OCI-LY1 (cell line): Measurements from ENCODE around the gene EYA3.

ENCODE experiments used
- EZH2 ChIP-seq: fragments of 200-600 bp; sonication (generic), shearing (Covaris generic); IDR thresholded peaks from 2 replicates; pipeline ENCODE4 v1.8.0; 2017; ENCODE audit warnings: borderline replicate concordance, mixed run types, mild to moderate bottlenecking, antibody characterized with exemption, low read length, moderate library complexity, mixed read lengths
- TF ChIP-seq, protein P1 (sequence below): fragments of 200-600 bp; sonication (generic), shearing (Covaris generic); IDR thresholded peaks from 2 replicates; pipeline ENCODE4 v1.5.1; 2017; ENCODE audit warnings: mild to moderate bottlenecking, antibody characterized with exemption, low read length, moderate library complexity, mixed read lengths

DNA sequence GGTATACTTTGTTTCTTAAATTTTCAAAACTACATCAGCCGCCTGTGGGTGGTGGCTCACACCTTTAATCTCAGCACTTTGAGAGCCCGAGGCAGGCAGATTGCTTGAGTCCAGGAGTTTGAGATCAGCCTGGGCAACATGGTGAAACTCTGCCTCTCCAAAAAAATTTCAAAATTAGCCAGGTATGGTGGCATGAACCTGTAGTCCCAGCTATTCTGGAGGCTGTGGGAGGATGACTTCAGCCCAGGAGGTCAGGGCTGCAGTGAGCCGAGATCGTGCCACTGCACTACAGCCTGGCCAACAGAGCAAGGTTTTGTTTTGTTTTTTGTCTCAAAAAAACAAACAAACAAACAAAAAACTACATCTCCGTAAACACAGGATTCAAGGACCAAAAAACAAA, 3.3 kb downstream of the EYA3 start:
- TF ChIP-seq, protein P1, sequence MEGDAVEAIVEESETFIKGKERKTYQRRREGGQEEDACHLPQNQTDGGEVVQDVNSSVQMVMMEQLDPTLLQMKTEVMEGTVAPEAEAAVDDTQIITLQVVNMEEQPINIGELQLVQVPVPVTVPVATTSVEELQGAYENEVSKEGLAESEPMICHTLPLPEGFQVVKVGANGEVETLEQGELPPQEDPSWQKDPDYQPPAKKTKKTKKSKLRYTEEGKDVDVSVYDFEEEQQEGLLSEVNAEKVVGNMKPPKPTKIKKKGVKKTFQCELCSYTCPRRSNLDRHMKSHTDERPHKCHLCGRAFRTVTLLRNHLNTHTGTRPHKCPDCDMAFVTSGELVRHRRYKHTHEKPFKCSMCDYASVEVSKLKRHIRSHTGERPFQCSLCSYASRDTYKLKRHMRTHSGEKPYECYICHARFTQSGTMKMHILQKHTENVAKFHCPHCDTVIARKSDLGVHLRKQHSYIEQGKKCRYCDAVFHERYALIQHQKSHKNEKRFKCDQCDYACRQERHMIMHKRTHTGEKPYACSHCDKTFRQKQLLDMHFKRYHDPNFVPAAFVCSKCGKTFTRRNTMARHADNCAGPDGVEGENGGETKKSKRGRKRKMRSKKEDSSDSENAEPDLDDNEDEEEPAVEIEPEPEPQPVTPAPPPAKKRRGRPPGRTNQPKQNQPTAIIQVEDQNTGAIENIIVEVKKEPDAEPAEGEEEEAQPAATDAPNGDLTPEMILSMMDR: no peak
- TF ChIP-seq EZH2: no peak
